Measurements from ENCODE around the gene VPS35L. TPM values are rescaled to one million over a fixed set of nuclear protein-coding genes. Genes with fewer than 3 reads are reported as not detected.
"Not testable (repeated sequence)": the region's sequence is repeated elsewhere in the genome, so short reads cannot be mapped to it uniquely, and the experiment has no call there.

Gene VPS35L
- total RNA-seq, 1 donor from 2014 or later: 56.8 TPM

DNA sequence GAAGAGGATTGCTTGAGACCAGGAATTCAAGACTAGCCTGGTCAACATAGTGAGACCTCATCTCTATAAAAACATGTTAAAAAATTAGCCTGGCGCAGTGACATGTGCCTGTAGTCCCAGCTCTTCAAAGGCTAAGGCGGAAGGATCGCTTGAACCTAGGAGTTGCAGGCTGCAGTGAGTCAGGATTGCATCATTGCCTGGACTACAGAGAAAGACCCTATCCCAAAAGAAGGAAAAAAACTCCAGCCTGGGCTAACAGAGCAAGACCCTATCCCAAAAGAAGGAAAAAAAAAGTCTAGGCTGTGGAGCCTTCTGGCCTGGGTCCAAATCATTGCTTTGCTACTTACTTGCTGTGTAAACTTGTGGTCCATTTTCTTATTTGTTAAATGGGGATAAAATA, 26.8 kb upstream of the VPS35L start:
- no peak for DNase-seq (ENCODE audit: low spot score)

DNA sequence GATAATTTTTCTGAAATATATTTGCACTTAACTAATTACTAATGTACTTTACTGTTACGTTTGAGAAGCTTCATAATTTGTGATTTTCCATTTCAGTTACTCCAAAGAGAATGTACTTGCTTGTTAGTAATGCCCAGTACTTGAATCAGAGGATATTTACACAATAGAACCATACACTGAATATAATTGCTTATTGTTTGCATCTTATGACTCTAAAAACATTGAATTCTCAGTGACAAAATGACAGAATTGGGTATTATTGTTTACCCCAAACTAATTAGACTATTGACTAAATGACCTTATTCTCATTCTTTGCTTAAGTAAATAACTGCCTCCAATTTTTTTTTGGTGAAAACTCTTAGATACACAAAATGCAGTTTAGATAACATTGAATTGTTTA, 22.9 kb upstream of the VPS35L start:
- no peak for DNase-seq (ENCODE audit: low spot score)

DNA sequence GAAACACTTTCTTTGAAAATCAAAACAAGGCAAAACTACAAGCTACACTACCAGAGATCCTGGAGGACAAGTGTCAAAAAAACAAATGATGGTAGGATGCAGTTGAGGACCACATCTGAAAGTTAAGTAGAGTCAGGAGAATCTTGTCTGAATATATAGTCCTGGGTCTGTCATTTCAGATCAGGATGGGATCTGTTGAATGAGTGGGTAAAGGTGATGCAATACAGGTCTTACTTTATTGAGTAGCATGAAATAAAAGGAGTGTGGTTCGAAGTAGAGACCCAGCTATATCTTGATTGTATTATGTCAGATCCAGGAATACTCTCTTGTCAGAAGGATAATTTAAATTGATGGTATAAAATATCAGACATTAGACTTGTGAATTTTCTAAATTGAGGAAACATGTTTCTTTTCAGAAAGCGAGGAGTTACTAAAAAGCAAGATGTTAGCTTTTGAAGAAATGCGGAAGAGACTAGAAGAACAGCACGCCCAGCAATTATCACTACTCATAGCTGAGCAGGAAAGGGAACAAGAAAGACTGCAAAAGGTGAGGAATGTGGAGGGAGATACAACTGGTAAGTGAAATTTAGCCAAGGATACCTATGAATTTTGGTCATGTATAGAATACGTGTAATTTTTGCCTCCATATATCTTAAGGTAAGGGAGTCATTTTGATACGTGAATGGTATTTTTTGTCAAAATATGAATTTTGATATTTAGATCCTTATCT, 15.1 kb upstream of the VPS35L start:
- no peak for DNase-seq (ENCODE audit: low spot score)

DNA sequence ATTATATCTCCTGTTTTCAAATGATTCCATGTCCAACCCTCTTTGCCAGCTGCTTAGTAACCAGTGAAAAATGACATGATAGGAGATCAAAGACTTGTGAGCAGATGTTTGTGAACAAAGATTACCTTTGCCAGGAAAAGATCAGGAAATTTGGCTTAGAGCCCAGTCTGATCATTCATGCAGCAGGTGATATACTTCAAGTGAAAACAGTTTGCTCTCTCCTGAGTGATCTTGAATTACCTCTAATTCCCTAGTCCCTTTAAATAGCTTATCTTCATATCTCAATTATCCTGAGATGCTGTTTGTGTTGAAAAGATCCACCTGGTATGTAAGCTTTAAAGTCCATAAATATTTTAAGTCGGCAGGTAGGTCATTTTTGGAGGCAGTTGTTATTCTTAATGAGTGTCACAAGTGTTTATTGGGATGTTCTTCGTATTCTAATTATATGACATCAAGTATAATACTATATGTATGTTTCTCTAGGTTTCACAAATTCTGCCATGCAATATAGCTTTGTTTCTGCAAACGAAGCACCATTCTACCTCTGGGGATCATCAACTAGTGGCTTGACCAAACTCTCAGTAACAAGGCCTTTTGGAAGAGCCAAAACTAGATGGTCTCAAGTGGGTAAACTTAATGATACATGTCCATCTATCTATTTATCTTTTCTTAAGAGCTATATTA, 13.2 kb upstream of the VPS35L start:
- DNase-seq (ENCODE audit: low spot score): no peak

DNA sequence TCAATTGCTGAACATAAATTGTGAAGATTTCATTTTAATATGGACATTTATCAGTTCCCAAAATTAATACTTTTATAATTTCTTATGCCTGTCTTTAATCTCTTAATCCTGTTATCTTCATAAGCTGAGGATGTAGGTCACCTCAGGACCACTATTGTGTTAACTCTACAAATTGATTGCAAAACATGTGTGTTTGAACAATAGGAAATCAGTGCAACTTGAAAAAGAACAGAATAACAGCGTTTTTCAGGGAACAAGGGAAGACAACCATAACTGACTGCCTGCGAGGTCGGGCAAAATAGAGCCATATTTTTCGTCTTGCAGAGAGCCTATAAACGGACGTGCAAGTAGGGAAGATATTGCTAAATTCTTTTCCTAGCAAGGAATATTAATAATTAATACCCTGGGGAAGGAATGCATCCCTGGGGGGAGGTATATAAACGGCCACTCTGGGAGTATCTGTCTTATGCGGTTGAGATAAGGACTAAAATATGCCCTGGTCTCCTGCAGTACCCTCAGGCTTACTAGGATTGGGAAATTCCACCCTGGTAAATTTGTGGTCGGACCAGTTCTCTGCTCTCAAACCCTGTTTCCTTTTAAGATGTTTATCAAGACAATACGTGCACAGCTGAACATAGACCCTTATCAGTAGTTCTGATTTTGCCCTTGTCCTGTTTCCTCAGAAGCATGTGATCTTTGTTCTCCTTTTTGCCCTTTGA, 12.1 kb upstream of the VPS35L start:
- not testable (repeated sequence) for DNase-seq (ENCODE audit: low spot score)

DNA sequence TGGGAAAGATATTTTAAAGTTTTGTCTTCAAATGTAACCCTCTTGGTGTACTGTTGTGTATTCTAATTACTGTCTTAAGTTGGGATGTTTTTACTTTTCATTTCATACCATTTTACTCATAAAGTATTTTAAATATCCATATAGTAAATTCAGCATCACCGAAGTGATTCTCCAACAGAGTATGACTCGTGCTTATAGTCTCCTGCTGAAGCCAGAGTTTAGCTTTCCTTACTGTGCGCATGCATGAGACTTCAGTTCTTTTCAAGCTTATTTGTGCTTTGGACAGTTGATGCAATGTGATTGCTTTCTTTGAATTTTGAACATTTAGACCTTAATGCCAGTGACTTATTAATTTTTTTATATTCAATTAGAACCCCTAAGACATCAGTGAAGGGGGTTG, 7.4 kb upstream of the VPS35L start:
- no peak for DNase-seq (ENCODE audit: low spot score)

DNA sequence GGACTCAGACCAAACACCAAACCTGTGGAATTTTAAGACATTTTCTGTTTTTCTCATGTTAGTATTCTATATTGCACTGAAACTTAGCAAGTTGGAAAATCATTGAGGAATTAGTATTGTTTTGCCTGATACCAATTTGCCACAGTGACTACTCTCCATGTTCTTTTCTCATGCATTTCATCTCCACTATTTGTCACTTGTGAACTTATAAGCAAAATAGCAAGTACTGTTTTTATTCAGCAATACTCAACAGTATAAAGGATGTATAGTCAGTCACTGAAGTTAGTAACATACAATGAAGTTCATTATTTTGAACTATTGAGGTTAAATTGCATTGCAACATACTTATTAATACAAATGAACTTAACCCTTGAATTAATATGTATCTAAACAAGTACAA, 5.8 kb upstream of the VPS35L start:
- DNase-seq (ENCODE audit: low spot score): no peak

DNA sequence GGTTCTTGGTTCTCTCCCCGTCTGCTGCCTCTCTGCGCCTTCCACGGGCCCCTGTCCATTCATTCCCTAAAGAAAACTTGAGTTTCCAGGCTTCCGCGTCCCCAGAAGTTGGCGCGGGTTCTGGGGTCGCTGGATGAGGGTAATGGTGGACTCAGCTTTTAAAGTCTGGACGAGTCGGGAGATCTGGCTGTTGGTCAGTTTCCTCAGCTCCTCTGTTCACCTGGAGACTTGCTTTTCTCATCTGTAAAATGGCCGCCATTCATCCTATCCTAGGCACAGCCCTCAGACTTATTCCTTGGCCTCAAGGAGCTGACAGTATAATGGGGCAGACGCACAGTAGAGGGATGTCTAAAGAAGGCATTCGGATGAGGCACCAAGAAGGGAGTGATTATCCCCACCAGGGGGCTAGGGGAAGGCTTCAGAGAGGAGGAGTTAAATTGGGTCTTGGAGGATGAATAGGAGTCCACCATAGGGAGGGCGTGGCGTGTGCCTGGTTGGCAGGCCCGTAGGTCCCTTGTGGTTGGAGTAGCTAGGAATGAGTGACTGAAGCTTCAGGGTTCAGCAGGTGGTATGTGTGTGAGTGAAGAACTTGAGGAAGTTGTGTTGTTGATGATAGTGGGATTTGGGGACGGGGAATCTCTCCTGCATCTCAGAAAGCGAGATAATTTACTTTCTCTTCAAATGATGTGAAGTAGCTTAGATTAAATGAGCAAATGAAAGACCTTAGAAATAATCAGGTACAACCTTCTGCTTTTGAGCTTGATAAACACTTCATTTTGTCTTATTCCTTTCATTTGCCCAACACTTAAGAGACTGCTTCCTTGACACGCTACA, 652 bp downstream of the VPS35L start:
- DNase-seq (ENCODE audit: low spot score): no peak

DNA sequence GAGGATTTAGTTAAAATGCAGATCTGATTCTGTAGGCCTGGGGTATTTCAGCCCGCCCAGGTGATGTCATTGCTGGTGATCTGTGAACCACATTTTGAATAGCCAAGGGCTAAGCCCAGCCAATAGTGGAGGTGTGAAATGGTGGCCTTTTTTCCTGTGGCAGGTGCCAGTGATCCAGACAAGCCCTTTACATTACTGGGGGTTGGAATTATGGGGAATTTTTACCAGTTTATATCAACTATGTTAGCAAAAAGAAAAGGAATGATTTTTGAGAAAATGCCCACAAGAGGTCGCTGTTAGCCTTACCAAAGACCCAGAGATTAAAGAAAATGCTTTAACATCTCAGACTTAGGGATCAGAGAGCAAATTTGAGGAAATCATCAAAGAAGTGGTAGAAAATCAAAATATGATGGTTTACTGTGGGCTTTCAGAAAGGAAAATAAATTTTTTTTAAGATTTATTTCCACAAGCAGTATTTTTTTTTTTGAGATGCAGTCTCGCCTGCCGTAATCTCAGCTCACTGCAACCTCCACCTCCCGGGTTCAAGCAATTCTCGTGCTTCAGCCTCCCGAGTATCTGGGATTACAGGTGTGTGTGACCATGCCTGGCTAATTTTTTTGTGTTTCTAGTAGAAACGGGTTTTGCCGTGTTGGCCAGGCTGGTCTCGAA, 3.9 kb downstream of the VPS35L start:
- DNase-seq (ENCODE audit: low spot score): no peak

DNA sequence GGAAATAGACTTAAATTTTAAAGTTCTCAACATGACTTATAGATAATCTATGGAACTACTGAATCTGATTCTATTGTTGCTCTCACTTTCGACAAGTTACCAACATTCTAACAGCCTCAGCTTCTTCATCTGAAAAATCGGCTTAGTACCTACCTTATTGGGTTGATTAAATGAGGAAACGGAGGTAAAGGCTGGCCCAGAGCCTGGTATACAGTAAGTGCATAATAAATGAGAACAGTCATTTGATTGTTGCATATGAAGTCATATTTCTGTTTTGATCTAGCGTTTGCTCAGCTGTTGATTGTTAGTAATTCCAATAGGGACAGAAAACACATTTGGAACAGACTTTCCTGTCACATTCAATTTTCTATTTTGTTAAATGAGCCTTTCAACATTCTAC, 4.6 kb downstream of the VPS35L start:
- DNase-seq (ENCODE audit: low spot score): no peak

DNA sequence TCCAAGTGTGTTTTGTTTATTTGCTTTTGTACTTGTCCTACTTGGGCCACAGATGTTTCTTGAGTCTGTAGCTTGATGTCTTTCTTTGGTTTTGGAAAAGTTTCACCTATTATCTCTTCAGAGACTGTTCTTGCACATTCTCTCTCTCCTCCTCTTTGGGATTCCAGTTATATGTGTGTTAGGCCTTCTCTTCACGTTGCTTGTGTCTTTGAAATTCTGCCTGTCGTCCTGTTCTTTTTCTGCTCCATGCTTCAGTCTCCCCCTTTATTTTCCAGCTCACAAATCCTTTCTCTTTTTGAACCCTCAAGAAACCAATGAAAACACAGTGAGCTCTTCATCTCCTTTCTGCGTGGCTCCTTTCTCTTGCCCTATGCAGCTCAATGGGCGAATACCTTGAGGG, 7.9 kb downstream of the VPS35L start:
- no peak for DNase-seq (ENCODE audit: low spot score)

DNA sequence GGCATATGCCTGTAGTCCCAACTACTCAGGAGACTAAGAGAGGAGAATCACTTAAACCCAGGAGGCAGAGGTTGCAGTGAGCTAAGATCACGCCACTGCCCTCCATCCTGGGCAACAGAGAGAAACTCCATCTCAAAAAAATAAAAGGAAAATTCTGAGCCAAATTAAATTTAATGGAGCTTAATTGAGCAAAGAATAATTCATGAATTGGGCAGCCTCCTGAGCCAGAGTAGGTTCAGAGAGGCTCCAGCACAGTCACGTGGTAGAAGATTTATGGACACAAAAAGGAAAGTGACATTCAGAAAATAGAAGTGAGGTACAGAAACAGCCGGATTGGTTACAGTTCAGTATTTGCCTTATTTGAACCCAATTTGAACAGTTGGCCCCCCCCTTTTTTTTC, 10.9 kb downstream of the VPS35L start:
- no peak for DNase-seq (ENCODE audit: low spot score)

DNA sequence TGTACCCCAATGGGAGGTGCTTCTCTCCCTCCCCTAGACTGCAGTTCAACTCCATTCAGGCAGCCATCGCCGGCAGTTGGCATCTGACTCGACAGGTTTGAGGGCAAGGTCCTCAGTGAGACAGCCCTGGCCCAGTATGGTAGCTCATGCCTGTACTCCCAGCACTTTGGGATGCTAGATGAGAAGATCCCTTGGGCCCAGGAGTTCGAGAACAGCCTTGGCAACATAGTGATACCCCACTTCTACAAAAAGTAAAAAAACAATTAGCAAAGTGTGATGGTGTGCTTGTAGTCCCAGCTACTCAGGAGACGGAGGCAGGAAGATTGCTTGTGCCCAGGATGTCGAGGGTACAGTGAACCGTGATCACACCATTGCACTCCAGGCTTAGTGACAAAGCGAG, 12.1 kb downstream of the VPS35L start:
- no peak for DNase-seq (ENCODE audit: low spot score)

DNA sequence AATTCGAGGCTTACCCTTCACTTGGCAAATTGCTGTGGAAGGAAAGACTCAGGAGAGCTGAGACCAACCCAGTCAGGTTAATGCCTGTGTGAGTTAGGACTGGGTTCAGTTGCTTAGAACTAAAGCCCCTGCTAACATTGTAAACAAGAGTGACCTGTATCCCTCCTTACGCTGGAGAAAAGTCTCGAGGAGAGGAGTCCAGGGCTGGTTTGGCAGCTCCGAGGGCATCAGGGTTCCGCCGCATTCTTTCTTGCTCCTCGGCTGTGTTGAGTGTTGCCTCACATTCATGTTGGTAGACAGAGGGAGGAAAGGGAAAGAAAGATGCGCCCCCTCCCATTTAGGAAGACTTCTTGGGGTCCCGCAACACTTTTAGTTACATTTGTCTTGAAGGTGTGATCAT, 18.5 kb downstream of the VPS35L start:
- no peak for DNase-seq (ENCODE audit: low spot score)

DNA sequence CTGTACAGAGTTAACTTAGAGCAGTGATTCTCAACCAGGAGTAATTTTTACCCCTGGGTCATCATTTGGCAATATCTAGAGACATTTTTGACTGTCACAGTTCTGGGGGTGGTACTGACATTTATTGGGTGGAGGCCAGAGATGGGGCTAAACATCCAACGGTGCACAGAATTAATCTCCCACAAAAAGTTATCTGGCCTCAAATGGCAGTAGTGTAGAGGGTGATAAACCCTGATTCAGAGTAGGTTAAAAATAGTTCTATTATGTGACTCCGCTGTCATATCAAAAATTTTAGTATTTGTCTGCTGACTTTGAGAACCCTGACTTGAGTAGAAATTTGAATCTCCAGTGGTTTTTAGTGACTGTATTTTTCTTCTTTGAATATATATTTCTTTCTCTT, 19.1 kb downstream of the VPS35L start:
- no peak for DNase-seq (ENCODE audit: low spot score)

DNA sequence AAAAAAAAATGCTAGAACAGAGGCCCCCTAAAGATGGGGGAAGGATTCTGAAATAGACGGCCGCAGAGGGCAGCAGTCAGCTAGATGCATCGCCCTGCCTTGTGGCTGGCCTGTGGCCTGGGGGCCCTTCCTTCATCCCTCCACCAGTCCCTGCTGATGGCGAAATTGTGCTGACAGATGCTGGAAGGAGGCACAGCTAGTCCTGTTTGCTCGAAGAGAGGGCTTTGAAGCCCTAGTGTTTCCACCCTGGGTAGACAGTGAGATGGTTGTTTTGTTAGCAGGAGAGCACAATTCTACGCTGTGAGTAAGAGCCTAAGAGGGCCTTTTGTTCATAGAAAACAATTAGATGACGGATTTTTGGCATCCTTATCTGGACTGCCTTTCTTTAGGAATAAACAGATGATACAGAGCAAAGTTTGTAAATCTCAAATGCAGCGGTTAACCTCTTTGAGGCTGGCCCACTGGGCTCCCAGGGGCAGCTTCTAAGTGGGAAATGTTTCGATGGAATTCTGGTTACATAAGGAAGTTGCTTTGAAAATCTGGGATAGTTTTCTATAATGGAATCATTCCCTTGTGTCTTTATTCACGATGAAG, 23.0 kb downstream of the VPS35L start:
- DNase-seq (ENCODE audit: low spot score): no peak

DNA sequence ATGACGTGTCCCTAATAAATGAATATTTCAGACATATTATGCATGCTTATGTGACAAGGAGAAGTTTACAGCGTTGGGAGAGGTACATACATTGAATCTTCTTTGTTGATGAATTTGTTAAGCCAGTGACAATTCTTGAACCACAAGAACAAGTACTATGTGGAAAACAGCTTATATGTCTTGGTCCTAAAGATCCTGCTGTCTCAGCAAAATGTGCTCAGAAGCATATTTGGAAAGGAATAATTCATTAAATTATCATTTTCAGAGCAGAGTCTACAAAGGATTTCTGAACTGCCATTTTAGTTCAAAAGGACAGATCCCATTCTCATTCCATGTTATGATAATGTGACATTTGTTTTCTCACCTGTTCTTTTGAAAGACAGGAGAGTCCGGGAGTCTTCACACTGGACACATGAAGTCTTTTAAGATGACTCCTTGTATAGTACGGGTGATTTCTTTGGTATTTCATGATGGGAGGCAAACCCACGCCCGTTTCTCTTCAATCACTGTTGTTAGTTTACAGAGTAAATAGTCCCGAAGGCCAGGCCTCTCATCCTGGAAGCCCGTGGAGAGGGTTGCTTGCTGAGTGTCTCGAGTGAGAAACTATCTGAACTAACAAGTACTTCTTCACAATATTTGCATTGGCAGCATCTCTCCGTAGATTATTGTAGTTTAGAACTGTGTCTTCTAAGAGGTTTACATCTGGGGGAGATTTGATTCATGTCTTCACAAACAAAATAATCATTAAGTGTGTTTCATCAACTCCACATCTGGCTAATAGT, 26.7 kb downstream of the VPS35L start:
- no peak for DNase-seq (ENCODE audit: low spot score)

DNA sequence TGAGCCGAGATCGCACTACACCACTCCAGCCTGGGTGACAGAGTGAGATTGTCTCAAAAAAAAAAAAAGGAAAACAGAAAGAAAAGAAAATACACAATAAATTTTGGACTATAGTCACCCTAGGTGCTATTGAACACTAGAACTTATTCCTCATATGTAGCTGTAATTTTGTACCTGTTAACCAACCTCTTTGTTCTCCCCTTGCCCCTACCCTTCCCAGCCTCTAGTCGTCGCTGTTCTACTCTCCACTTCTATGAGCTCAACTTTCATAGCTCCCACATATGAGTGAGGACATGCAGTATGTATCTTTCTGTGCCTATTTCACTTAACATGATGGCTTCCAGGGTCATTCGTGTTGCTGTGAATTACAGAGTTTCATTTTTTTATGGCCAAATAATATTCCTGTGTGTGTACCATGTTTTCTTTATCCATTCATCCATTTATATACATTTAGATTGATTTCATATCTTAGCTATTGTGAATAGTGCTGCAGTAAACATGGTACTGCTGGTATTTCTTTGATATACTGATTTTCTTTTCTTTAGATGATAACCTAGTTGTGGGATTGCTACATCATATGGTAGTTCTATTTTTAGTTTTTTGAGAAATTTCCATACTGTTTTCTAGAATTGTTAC, 28.3 kb downstream of the VPS35L start:
- DNase-seq (ENCODE audit: low spot score): peak; percentile 30

DNA sequence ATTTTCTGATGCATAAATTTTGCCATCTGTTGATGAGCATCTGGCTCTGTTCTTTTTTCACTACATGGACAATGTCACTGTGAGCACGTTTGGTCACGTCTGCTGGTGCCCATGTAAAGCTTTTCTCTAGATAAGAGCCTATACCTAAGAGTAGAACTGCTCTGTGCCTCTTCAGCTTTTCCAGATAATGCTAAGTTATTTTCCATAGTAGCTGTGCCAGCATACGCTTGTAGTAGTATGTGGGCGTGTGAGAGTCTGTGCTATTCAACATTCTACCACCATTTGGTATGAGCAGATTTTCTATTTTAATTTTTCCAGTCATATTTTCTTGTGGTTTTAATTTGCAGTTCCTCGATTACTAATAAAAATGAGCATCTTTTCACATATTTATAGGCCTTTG, 33.2 kb downstream of the VPS35L start:
- no peak for DNase-seq (ENCODE audit: low spot score)

DNA sequence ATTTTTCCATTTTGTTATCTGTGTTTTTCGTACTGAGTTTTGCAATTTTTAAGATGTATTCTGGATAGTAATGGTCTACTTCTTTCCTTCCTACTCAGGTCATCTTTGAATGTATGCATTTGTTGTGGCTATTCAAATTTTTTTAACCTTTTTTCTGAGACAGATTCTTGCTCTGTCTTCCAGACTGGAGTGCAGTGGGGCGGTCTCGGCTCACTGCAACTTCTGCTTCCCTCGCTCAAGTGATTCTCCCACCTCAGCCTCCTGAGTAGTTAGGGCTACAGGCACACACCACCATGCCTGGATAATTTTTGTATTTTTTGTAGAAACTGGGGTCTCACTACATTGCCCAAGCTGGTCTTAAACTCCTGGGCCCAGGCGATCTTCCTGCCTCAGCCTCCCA, 33.6 kb downstream of the VPS35L start:
- no peak for DNase-seq (ENCODE audit: low spot score)
